COLO668 (cell line): ENCODE results near the gene ROPN1L.

Source experiments
- DNase-seq: peaks from one replicate; lab custom pipeline; 2025; ENCODE audit not compliant: unreplicated experiment; lab: John Stamatoyannopoulos, UW

ROPN1L gene

DNA sequence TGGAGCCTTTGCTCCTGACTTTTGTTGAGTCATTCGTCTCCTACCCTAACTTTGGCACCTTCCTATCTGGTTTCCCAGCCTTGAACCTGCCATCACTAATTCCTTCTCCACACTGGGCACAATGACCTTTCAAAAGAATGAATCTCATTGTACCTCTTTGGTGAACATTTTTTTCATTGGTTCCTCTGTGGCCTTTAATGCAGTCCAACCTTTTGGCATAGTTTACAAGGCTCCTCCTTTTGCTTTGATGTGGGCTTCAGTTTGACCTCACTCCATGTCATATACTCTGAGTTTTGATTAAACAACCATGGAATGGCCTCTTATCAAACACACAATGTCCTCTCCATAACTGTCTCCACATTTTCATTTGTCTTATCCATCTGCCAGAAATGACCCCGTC, 14.5 kb upstream of the ROPN1L start:
- no peak for DNase-seq

DNA sequence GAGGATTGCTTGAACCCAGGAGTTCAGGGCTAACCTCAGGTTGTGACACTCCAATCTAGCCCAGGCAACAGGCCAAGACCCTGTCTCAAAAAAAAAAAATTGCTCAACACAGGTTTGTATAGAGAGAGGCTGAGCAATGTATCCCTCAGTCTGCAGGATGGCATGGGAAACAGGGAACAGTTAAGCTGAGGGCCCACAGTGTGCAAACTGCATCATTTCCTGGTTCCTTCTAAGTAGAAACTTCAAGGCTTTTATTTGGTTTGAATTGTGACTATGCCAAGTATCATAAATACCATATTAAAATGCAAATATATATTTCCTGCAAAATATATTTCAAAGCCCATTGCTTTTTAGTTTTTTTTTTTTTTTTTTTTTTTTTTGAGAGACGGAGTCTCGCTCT, 13.7 kb upstream of the ROPN1L start:
- no peak for DNase-seq

DNA sequence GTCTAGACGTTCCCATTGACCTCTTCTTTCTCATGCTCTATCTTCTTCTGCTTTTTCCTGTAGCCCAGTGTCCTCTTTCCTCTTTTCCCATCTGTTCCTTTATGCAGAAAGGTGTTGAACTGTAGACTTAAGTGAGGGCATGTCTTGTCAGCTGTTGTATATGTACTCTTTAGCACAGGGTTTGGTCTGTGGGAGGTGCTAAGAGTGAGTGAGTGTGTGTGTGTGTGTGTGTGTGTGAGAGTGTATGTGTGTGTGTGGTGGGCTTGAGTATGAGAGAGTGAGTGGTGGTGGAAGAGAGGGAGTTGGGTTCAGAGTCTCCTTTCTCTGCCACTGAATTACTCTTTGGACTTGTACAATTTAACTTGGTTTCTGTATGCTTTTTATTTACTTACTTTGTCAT, 10.3 kb upstream of the ROPN1L start:
- no peak for DNase-seq

DNA sequence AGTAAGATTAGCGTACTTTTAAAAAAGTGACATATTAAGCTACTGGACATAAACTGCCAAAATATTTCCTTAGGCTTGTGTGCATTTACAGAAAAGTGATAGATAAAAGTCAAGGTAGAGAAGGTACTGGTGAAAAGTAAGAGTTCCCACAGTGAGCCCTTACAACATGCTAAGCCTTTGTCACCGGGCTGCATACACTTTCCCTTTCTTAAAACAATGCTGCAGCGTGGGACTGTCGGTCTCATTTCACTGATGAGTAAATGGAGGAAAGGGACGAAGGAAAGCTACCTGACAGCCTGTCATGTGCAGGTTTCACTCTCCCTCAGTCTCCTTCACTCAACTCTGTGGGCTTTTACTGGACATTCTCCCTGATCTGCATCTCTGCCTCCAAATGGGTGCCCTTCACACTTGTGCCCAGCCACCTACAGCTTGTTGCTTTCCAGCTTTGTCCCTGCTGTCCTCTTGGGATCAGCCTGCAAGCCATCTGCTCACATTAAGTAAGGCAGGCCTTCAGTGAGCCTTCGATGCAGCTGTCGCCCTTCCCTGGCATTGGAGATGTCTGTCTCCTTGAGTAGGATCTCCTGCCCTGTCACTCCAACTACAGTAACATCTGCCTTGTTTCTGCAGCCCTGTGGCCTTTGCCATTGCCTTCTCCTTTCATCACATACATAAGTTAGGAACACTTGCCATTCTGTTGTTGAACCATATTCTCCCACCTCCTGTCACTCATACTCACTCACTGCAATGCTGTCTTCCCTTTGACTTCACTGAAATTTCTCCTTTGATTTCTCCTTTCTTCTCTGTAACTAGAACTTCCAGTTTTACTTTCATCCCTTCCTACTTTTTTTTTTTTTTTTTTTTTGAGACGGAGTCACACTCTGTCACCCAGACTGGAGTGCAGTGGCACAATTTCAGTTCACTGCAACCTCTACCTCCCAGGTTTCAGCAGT, 9.3 kb upstream of the ROPN1L start:
- DNase-seq = no peak

- DNase-seq = no peak
Observed at GRCh38 chr5:10434392-10434791, 7.3 kb upstream of the ROPN1L start.

- no peak for DNase-seq
Observed at GRCh38 chr5:10438301-10438700, 3.4 kb upstream of the ROPN1L start.

- DNase-seq = no peak
Observed at GRCh38 chr5:10439692-10440091, 2.0 kb upstream of the ROPN1L start.

- DNase-seq = no peak
Observed at GRCh38 chr5:10440367-10440990, 1.2 kb upstream of the ROPN1L start.

DNA sequence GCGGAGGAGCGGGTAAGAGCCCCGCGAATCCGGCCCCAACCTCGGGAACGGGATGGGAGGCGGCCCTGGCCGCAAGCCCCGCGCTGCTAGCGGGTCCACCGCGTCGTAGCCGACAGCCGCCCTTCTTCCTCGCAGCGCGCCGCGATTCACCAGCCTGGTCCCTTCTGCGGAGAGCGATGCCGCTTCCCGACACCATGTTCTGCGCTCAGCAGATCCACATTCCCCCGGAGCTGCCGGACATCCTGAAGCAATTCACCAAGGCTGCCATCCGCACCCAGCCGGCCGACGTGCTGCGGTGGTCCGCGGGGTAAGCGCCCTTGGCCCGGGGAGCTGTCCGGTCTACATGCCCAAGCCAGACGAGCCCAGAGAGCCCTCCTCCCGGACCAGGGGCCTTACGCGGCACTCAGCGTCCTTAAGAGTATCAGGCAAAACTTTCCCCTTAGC, 335 bp downstream of the ROPN1L start:
- DNase-seq = no peak

- no peak for DNase-seq
Observed at GRCh38 chr5:10442576-10442975, 897 bp downstream of the ROPN1L start.

DNA sequence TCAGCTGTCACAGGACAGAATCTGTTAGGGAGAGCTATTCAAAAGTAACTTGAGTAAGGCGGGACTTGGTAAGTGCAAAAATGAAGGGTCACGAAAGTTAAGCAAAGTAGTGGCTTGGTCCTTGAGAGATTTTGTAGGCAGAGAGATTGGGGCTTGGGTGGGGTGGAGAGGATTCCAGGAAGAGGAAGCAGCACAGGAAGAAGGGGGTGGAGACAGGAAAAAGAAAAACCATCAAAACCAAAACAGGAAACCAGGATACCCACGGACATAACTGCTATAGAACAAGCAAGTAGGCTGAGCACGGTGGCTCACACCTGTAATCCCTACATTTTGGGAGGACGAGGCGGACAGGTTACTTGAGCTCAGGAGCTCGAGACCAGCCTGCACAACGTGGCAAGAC, 3.7 kb downstream of the ROPN1L start:
- no peak for DNase-seq

- DNase-seq = no peak
Observed at GRCh38 chr5:10446490-10446889, 4.8 kb downstream of the ROPN1L start.

DNA sequence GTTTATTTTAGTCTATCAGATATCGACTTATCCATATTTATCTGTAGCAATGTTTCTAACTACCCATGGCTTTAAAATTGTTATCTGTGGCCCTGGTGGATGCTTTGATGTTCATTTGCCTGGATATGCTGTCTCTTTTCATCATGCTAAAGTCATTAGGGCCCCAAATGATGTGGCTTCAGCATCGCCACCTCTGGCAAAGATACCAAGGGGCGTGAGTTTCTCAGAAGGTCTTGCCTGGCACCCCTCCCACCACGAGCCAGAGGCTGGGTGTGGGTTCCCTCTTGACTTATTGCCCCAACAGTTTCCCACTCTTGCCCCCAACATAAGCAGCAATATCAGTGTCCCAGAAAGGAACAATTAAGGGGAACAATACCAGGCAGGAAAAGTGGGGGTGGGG, 5.4 kb downstream of the ROPN1L start:
- no peak for DNase-seq

- no peak for DNase-seq
Observed at GRCh38 chr5:10448754-10449360, 7.2 kb downstream of the ROPN1L start.

GRCh38 chr5:10451137-10451824, 9.6 kb downstream of the ROPN1L start:
- DNase-seq = no peak

DNA sequence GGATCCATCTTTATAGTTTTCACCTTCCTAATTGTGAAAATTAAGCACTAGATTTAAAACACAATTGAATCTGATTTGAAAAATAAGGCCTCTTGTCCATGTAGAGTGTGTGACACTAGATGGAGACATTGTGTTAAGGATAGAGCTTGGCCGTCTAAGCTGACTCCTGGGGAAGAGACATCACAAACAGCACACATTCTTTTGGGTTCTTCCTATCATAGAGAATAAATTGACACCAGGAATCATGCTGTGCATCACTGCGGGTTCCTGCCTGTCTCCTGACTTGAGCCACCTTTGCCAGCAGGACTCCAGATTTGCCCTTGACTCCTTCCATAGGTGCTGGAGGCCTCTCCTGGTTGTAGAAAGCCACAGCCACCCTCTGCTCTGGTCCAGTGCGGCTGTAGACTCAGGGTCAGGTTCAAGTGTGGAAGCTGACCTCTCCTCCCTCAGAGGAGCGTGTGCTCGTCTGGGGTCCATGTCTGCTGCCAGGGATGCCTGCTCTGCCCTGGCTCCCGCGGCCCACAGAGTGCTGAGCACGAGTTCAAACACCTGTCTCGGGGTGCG, 11.2 kb downstream of the ROPN1L start:
- peak; percentile 28 for DNase-seq

- DNase-seq = no peak
Observed at GRCh38 chr5:10453545-10453944, 11.9 kb downstream of the ROPN1L start.

DNA sequence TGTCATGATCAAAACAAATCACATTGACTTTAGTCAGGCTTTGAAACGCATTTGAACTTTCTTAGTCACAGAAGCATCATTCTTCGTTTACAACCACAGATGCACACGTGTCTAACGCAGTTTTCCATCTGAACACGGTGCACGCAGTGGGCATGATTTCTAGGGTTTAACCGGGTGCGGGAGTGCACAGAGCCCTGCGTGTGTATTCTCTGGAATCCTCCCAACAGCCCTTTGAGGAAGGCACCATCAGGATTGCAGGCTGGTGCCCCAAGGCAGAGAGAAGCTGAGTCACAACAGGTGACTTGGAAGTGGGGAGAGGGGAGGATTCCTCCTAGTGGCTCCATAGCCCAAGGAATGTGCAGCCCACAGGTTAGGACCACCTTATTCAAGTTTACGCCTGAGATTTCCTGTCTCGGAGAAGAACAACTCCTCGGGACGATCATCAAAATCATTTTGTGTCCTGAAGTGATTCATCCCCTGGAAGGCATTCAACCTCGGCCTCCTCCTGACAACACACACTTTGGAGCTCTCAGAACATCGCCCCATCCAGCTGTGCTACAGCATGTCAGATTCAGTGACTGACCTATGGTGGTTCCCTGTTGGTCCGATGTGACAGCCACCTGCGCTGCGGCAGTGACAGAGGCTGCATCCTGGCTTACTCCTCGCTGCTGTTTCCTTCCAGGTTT, 13.1 kb downstream of the ROPN1L start:
- DNase-seq = no peak

DNA sequence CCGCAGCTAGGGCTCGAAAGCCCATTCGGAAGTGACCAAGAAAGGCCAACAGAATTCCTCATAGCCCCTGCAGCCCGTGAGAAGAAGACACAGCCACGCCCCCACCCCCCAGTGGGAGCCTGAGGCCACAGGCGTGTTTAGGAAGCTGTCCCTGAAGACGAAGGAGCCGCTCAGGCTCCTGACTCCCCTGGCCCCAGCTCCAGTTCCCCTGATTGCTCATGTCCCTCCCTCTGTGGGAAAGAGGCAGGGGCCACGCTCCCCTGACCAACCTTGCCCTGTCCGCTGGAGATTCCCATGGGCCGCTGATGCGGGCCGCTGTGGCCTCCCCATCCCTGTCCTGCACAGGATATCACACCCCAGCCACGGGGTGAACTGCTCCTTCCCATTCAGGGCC, 13.6 kb downstream of the ROPN1L start:
- DNase-seq = no peak

- no peak for DNase-seq
Observed at GRCh38 chr5:10456583-10457420, 15.1 kb downstream of the ROPN1L start.
